CD4-positive, alpha-beta T cell (primary cell): ENCODE measurements around the gene ARMC3. TPM values are rescaled to one million over a fixed set of nuclear protein-coding genes. Genes with fewer than 3 reads are reported as not detected.
"Not testable (repeated sequence)": the region's sequence is repeated elsewhere in the genome, so short reads cannot be mapped to it uniquely, and the experiment has no call there.

Source experiments
- ATAC-seq: fragments of 200-7000 bp; cut with Tn5 transposase; one replicate; pipeline ENCODE4 v1.10.0; 2022; ENCODE audit warnings: mild to moderate bottlenecking; ENCODE audit not compliant: poor library complexity
- CTCF ChIA-PET: fragments of 350-600 bp; sonication (Branson Sonifier 250); formaldehyde crosslinking; loops from one replicate; lab custom pipeline; 2021; ENCODE audit warnings: antibody characterized with exemption, inconsistent platforms; lab: Charles Lee
- POLR2A ChIA-PET: fragments of 350-600 bp; sonication (Branson Sonifier 250); formaldehyde crosslinking; loops from one replicate; lab custom pipeline; 2021; ENCODE audit warnings: antibody characterized with exemption, inconsistent platforms; lab: Charles Lee
- DNase-seq, 14 experiments: peaks; one replicate each; pipeline ENCODE4 v3.0.0-alpha.2; 2013 to 2020; ENCODE audit warnings: mixed read lengths in 2 of 14
- H3K27ac ChIP-seq, 2 donors: one replicate each; pipeline versions ENCODE4 v1.5.1 to v1.7.0; 2013; ENCODE audit warnings: low read length in 2 of 2, low read depth in 1 of 2, mild to moderate bottlenecking in 1 of 2
- H3K27me3 ChIP-seq, 2 experiments: 1 replicate in 1 of 2; 2 replicates in 1 of 2; pipeline versions ENCODE4 v1.6.1 to v1.7.0; 2013; ENCODE audit warnings: low read length in 2 of 2, control low read depth in 1 of 2, mild to moderate bottlenecking in 1 of 2, moderate library complexity in 1 of 2; ENCODE audit not compliant: insufficient read depth in 2 of 2, control insufficient read depth in 1 of 2
- H3K36me3 ChIP-seq: one replicate; pipeline ENCODE4 v1.6.1; 2013; ENCODE audit warnings: low read length, control low read depth; ENCODE audit not compliant: insufficient read depth
- H3K4me1 ChIP-seq: one replicate; pipeline ENCODE4 v1.6.1; 2013; ENCODE audit warnings: low read length, control low read depth; ENCODE audit not compliant: insufficient read depth
- H3K4me3 ChIP-seq: one replicate; pipeline ENCODE4 v1.5.1; 2013; ENCODE audit warnings: mild to moderate bottlenecking, low read length, moderate library complexity
- H3K9me3 ChIP-seq, 2 experiments: 1 replicate in 1 of 2; 2 replicates in 1 of 2; pipeline versions ENCODE4 v1.6.1 to v1.7.0; 2013; ENCODE audit warnings: low read length in 2 of 2, mild to moderate bottlenecking in 2 of 2, control low read depth in 1 of 2, moderate library complexity in 1 of 2; ENCODE audit not compliant: control insufficient read depth in 1 of 2, insufficient read depth in 1 of 2
- H3K27ac Mint-ChIP-seq: one replicate; pipeline ENCODE4 v1.8.0; 2020; ENCODE audit warnings: mixed read lengths
- H3K27me3 Mint-ChIP-seq: one replicate; pipeline ENCODE4 v1.8.0; 2021; ENCODE audit warnings: mixed read lengths
- H3K36me3 Mint-ChIP-seq: one replicate; pipeline ENCODE4 v1.8.0; 2021; ENCODE audit warnings: low read depth, mixed read lengths
- H3K4me1 Mint-ChIP-seq: one replicate; pipeline ENCODE4 v1.8.0; 2021; ENCODE audit warnings: low read depth, mixed read lengths
- H3K4me3 Mint-ChIP-seq: one replicate; pipeline ENCODE4 v1.8.0; 2020; ENCODE audit warnings: mild to moderate bottlenecking, mixed read lengths
- H3K9me3 Mint-ChIP-seq: one replicate; pipeline ENCODE4 v1.8.0; 2020; ENCODE audit warnings: mixed read lengths
- CTCF ChIP-seq: fragments of 200-600 bp; IDR thresholded peaks from one replicate; pipeline ENCODE4 v1.8.0; 2022; ENCODE audit warnings: antibody characterized with exemption, mild to moderate bottlenecking
- intact Hi-C, 2 experiments: fragments of 100-400 bp; cut with DNase I in 1 of 2; cut with micrococcal nuclease in 1 of 2; formaldehyde crosslinking; loops; one replicate each; pipeline versions ENCODE4 v1.15.1 to v1.9.0; 2023 to 2025; cut with DNase I, micrococcal nuclease
- total RNA-seq, 174 experiments: library from RNA in 2 of 174; stranded (reverse) in 2 of 174; gene quantifications; one replicate each; pipeline ENCODE4 v1.2.3 and lab custom pipeline; 2021 to 2026

The ARMC3 gene
- total RNA-seq, 2 experiments from 2014 or later = not detected

- Histone ChIP-seq H3K36me3 (no peaks in the 10 kb centered on the region), H3K9me3 (peaks cover 0 to 7% of the 10 kb centered on the region in 2 experiments), H3K4me3 (peak overlapping the region; percentile 47), H3K4me1 (peaks cover 11% of the 10 kb centered on the region), H3K27me3 (peaks cover 5% of the 10 kb centered on the region in 2 experiments), H3K27ac (no peak overlapping the region)
- TF ChIP-seq CTCF = no peak
- ChIA-PET CTCF (no interaction called here), POLR2A (interaction anchor here (1.2 kb wide), 1 partner anchor 316 kb away, joined by 3 read pairs; no protein-coding TSS in a partner anchor)
- ATAC-seq (no peak), DNase-seq (no peak)
- peaks cover 5% of the 10 kb centered on the region for H3K27me3 Mint-ChIP-seq
- H3K27ac Mint-ChIP-seq = no peak overlapping the region
- H3K36me3 Mint-ChIP-seq = no peaks in the 10 kb centered on the region
- no peak overlapping the region for H3K4me3 Mint-ChIP-seq
- no peaks in the 10 kb centered on the region for H3K9me3 Mint-ChIP-seq
- intact Hi-C loops = no loop called here
- no peaks in the 10 kb centered on the region for H3K4me1 Mint-ChIP-seq
Observed at GRCh38 chr10:22927166-22927565, 687 bp upstream of the ARMC3 start.

- intact Hi-C loops, H3K27ac Mint-ChIP-seq, H3K36me3 ChIP-seq, ATAC-seq, POLR2A ChIA-PET, H3K9me3 Mint-ChIP-seq, H3K27me3 Mint-ChIP-seq, CTCF ChIA-PET, H3K4me3 ChIP-seq, H3K4me1 Mint-ChIP-seq, H3K27me3 ChIP-seq, H3K9me3 ChIP-seq, DNase-seq, H3K36me3 Mint-ChIP-seq, H3K4me3 Mint-ChIP-seq, H3K27ac ChIP-seq: not testable (repeated sequence)
- peaks cover 11% of the 10 kb centered on the region for H3K4me1 ChIP-seq
Observed at GRCh38 chr10:22929053-22929452, 1.2 kb downstream of the ARMC3 start.

GRCh38 chr10:22931948-22932347 is 4.1 kb downstream of the ARMC3 start:
- POLR2A ChIA-PET = interaction anchor here (1.1 kb wide), 1 partner anchor 449 kb away, joined by 3 read pairs; no protein-coding TSS in a partner anchor
- H3K4me1 ChIP-seq = peaks cover 11% of the 10 kb centered on the region
- ATAC-seq (no peak), DNase-seq (no peak)
- TF ChIP-seq CTCF = no peak
- H3K36me3 ChIP-seq = no peaks in the 10 kb centered on the region
- peaks cover 2 to 5% of the 10 kb centered on the region in 2 experiments for H3K27me3 ChIP-seq
- Mint-ChIP-seq H3K27me3 (peaks cover 5% of the 10 kb centered on the region), H3K4me1 (no peaks in the 10 kb centered on the region), H3K4me3 (no peak overlapping the region), H3K9me3 (no peaks in the 10 kb centered on the region), H3K27ac (no peak overlapping the region), H3K36me3 (no peaks in the 10 kb centered on the region)
- intact Hi-C loops = no loop called here
- no peak overlapping the region for H3K27ac ChIP-seq
- H3K4me3 ChIP-seq = no peak overlapping the region
- peaks cover 0 to 7% of the 10 kb centered on the region in 2 experiments for H3K9me3 ChIP-seq
- CTCF ChIA-PET = no interaction called here
